Thymus (tissue), 11 donors: Measurements from ENCODE around the gene OR5M11. TPM values are rescaled to one million over a fixed set of nuclear protein-coding genes. Genes with fewer than 3 reads are reported as not detected.

ENCODE experiments used
- DNase-seq, 9 donors: peaks; one replicate each; pipeline ENCODE4 v3.0.0-alpha.2; 2013; ENCODE audit warnings: low spot score in 9 of 9, low read depth in 6 of 9, missing footprints in 1 of 9
- H3K27ac ChIP-seq, 2 donors: one replicate each; pipeline ENCODE4 v1.5.1; 2013; ENCODE audit warnings: control low read depth in 1 of 2, low read depth in 1 of 2, low read length in 1 of 2, mild to moderate bottlenecking in 1 of 2, moderate library complexity in 1 of 2
- H3K27me3 ChIP-seq, 2 donors: one replicate each; pipeline ENCODE4 v1.5.1; 2013; ENCODE audit warnings: low read length in 1 of 2; ENCODE audit not compliant: control insufficient read depth in 2 of 2, insufficient read depth in 1 of 2
- H3K36me3 ChIP-seq, 2 donors: one replicate each; pipeline ENCODE4 v1.5.1; 2013; ENCODE audit warnings: low read length in 1 of 2, mild to moderate bottlenecking in 1 of 2, moderate library complexity in 1 of 2; ENCODE audit not compliant: control insufficient read depth in 2 of 2, insufficient read depth in 2 of 2
- H3K4me1 ChIP-seq, 2 donors: one replicate each; pipeline ENCODE4 v1.5.1; 2013; ENCODE audit warnings: low read length in 2 of 2; ENCODE audit not compliant: control insufficient read depth in 2 of 2, insufficient read depth in 2 of 2
- H3K4me3 ChIP-seq, 2 donors: one replicate each; pipeline ENCODE4 v1.5.1; 2013; ENCODE audit warnings: low read length in 2 of 2, control low read depth in 1 of 2, mild to moderate bottlenecking in 1 of 2
- H3K9me3 ChIP-seq, 2 donors: one replicate each; pipeline ENCODE4 v1.5.1; 2013; ENCODE audit warnings: low read length in 1 of 2, mild to moderate bottlenecking in 1 of 2; ENCODE audit not compliant: control insufficient read depth in 2 of 2, insufficient read depth in 1 of 2
- WGBS: extraction: QIAGEN DNeasy Blood & Tissue Kit; methylation state at CpG from one replicate; pipeline ENCODE4 v1.1.7; 2013; 5-methylcytosine and 5-hydroxymethylcytosine counted together
- polyA plus RNA-seq: library from polyadenylated mRNA; stranded (reverse); fragments of 200-250 nt; gene quantifications from one replicate; pipeline ENCODE4 v1.2.3, GENCODE V29; 2013
- total RNA-seq: library from RNA; stranded (reverse); fragments of 120-200 nt; gene quantifications from one replicate; pipeline ENCODE4 v1.2.4, GENCODE V29; 2013
- donor health status: healthy.

Gene OR5M11
- total and polyA plus RNA-seq, 2 donors: not detected

DNA sequence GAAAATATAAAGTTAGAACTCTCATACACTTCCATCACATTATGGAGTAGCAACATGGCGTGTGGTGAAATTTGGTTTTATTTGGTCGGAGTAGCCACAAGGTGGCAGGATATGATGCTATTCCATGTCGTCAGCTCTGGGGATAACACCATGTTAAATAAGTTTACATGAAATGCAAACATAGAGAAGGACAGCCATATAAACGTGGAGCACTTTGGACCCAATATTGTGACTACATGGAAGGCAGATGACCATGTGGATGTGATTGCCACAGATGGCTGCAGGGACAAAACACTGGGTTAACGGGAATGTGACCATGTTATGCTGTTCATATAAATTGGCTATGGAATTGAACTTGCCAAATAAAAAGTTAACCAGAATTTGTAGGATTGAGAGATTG is 21.0 kb downstream of the OR5M11 start:
- 68% methylated on average over 5 of the region's 5 CpGs for WGBS
- DNase-seq: no peak
- no peaks in the 10 kb centered on the region for H3K36me3 ChIP-seq
- no peaks in the 10 kb centered on the region for H3K27me3 ChIP-seq
- no peaks in the 10 kb centered on the region for H3K9me3 ChIP-seq
- no peak overlapping the region for H3K4me3 ChIP-seq
- no peak overlapping the region for H3K27ac ChIP-seq
- no peaks in the 10 kb centered on the region for H3K4me1 ChIP-seq

GRCh38 chr11:56513280-56513679 is 29.8 kb downstream of the OR5M11 start:
- H3K36me3 ChIP-seq: no peaks in the 10 kb centered on the region
- H3K27me3 ChIP-seq: no peaks in the 10 kb centered on the region
- DNase-seq: no peak
- WGBS: 88% methylated on average over 1 of the region's 1 CpG
- H3K4me1 ChIP-seq: no peaks in the 10 kb centered on the region
- no peaks in the 10 kb centered on the region for H3K9me3 ChIP-seq
- H3K27ac ChIP-seq: no peak overlapping the region
- no peak overlapping the region for H3K4me3 ChIP-seq

DNA sequence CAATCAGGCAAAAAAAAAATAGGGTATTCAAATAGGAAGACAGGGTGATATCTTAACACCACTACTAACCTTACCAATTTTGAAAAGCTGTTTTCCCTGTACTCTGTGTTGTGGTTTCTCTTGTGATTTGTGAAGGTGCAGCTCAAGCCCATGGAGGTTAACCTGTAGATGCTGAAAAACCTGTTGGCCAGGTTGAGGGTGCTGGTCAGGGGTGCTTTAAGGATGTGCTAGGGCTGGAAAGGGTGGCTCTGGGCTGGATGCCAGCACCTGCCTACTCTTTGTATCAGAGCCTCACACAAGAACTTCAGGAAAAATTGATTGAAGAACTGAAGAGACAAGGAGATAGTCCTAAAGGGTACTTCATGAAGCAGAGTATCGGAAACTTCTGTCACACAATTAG is 33.6 kb downstream of the OR5M11 start:
- no peak overlapping the region for H3K4me3 ChIP-seq
- WGBS: 97% methylated on average over 1 of the region's 1 CpG
- no peaks in the 10 kb centered on the region for H3K9me3 ChIP-seq
- no peaks in the 10 kb centered on the region for H3K27me3 ChIP-seq
- no peak for DNase-seq
- H3K36me3 ChIP-seq: no peaks in the 10 kb centered on the region
- H3K4me1 ChIP-seq: no peaks in the 10 kb centered on the region
- no peak overlapping the region for H3K27ac ChIP-seq

- DNase-seq: no peak
- H3K36me3 ChIP-seq: no peaks in the 10 kb centered on the region
- no peaks in the 10 kb centered on the region for H3K4me1 ChIP-seq
- peaks cover 0 to 3% of the 10 kb centered on the region in 2 donors for H3K9me3 ChIP-seq
- WGBS: 99% methylated on average over 28 of the region's 28 CpGs
- H3K4me3 ChIP-seq: no peak overlapping the region
- no peaks in the 10 kb centered on the region for H3K27me3 ChIP-seq
- no peak overlapping the region for H3K27ac ChIP-seq
These were observed 46.0 kb downstream of the OR5M11 start for GRCh38 chr11:56497010-56497409.

DNA sequence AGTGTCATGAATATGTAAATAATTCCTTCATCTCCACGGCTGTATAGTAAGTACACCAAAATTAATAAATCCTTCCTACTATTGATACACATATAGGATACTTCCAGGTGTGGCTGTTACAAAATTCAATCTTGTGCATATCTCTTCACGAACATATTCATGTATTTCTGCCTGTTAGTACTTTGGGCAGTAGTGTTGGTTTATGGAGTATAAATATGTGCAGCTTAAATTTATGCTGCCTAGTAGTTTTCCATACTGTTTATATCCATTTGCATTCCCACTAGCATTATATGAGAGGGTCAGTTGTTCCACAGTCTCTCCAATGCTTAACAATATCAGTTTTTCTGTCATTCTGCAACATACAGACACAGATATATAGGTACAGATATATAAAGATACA is 47.9 kb downstream of the OR5M11 start:
- H3K9me3 ChIP-seq: peaks cover 0 to 3% of the 10 kb centered on the region in 2 donors
- DNase-seq: no peak
- 91% methylated on average over 2 of the region's 2 CpGs for WGBS

More for the DNA sequence above, 47.9 kb downstream of the OR5M11 start:
- Histone ChIP-seq H3K4me3 (no peak overlapping the region), H3K27ac (no peak overlapping the region), H3K36me3 (no peaks in the 10 kb centered on the region), H3K4me1 (no peaks in the 10 kb centered on the region), H3K27me3 (no peaks in the 10 kb centered on the region)

Other genes with a start within 250 kb of the OR5M11 start
- not detected for gene OR8K3, start 228.1 kb downstream of the OR5M11 start, total RNA-seq
- not detected for gene OR8K3, start 228.1 kb downstream of the OR5M11 start, polyA plus RNA-seq
- gene OR8K1, start 197.2 kb downstream of the OR5M11 start, total RNA-seq: not detected
- not detected for gene OR8K1, start 197.2 kb downstream of the OR5M11 start, polyA plus RNA-seq
- gene OR8J1, start 189.0 kb downstream of the OR5M11 start, total RNA-seq: not detected
- not detected for gene OR8J1, start 189.0 kb downstream of the OR5M11 start, polyA plus RNA-seq
- not detected for gene OR8U1, start 167.6 kb downstream of the OR5M11 start, total RNA-seq
- not detected for gene OR8U1, start 167.6 kb downstream of the OR5M11 start, polyA plus RNA-seq
- gene OR5AL1, start 130.6 kb downstream of the OR5M11 start, total RNA-seq: not detected
- not detected for gene OR5AL1, start 130.6 kb downstream of the OR5M11 start, polyA plus RNA-seq
- not detected for gene OR5M3, start 69.9 kb downstream of the OR5M11 start, total RNA-seq
- gene OR5M3, start 69.9 kb downstream of the OR5M11 start, polyA plus RNA-seq: not detected
- not detected for gene OR5M8, start 51.9 kb downstream of the OR5M11 start, total RNA-seq
- not detected for gene OR5M8, start 51.9 kb downstream of the OR5M11 start, polyA plus RNA-seq
- gene OR5M10, start 34.5 kb upstream of the OR5M11 start, total RNA-seq: not detected
- gene OR5M10, start 34.5 kb upstream of the OR5M11 start, polyA plus RNA-seq: not detected
- gene OR5M1, start 71.6 kb upstream of the OR5M11 start, total RNA-seq: not detected
- gene OR5M1, start 71.6 kb upstream of the OR5M11 start, polyA plus RNA-seq: 0.09 TPM
- gene OR5AP2, start 99.2 kb upstream of the OR5M11 start, total RNA-seq: not detected
- not detected for gene OR5AP2, start 99.2 kb upstream of the OR5M11 start, polyA plus RNA-seq
- gene OR5AR1, start 120.4 kb upstream of the OR5M11 start, total RNA-seq: not detected
- not detected for gene OR5AR1, start 120.4 kb upstream of the OR5M11 start, polyA plus RNA-seq
- not detected for gene OR9G1, start 155.8 kb upstream of the OR5M11 start, total RNA-seq
- not detected for gene OR9G1, start 155.8 kb upstream of the OR5M11 start, polyA plus RNA-seq
- gene OR9G4, start 205.4 kb upstream of the OR5M11 start, total RNA-seq: not detected
- gene OR9G4, start 205.4 kb upstream of the OR5M11 start, polyA plus RNA-seq: not detected